Liver (tissue), 9 donors: ENCODE data around the gene DYSF. TPM values are rescaled to one million over a fixed set of nuclear protein-coding genes. Genes with fewer than 3 reads are reported as not detected.

Experiments used
- DNase-seq: peaks from one replicate; pipeline ENCODE4 v3.0.0-alpha.2; 2017; ENCODE audit warnings: low spot score
- H3K27ac ChIP-seq, 2 donors: one replicate each; pipeline ENCODE4 v1.7.0; 2013; ENCODE audit warnings: inconsistent platforms in 2 of 2, low read length in 2 of 2, control low read depth in 1 of 2, low read depth in 1 of 2, mild to moderate bottlenecking in 1 of 2
- H3K27me3 ChIP-seq, 4 donors: one replicate each; pipeline versions ENCODE4 v1.6.1 to v1.7.0; 2013; ENCODE audit warnings: low read length in 3 of 4, inconsistent platforms in 1 of 4, mild to moderate bottlenecking in 1 of 4, moderate library complexity in 1 of 4; ENCODE audit not compliant: control insufficient read depth in 4 of 4, insufficient read depth in 4 of 4
- H3K36me3 ChIP-seq, 4 donors: one replicate each; pipeline versions ENCODE4 v1.6.1 to v1.7.0; 2013; ENCODE audit warnings: low read length in 3 of 4, mild to moderate bottlenecking in 3 of 4, low read depth in 1 of 4, moderate library complexity in 1 of 4; ENCODE audit not compliant: control insufficient read depth in 4 of 4, insufficient read depth in 3 of 4
- H3K4me1 ChIP-seq, 4 donors: one replicate each; pipeline versions ENCODE4 v1.6.1 to v1.7.0; 2013; ENCODE audit warnings: low read length in 3 of 4, mild to moderate bottlenecking in 3 of 4, moderate library complexity in 1 of 4; ENCODE audit not compliant: control insufficient read depth in 4 of 4, insufficient read depth in 4 of 4
- H3K4me3 ChIP-seq, 3 donors: one replicate each; pipeline versions ENCODE4 v1.6.1 to v1.7.0; 2013; ENCODE audit warnings: low read length in 3 of 3, control low read depth in 1 of 3, low read depth in 1 of 3, mild to moderate bottlenecking in 1 of 3
- H3K9ac ChIP-seq, 2 donors: one replicate each; pipeline ENCODE4 v1.7.0; 2013; ENCODE audit warnings: low read length in 2 of 2, mild to moderate bottlenecking in 2 of 2, moderate library complexity in 2 of 2, control low read depth in 1 of 2, low read depth in 1 of 2
- H3K9me3 ChIP-seq, 4 donors: one replicate each; pipeline versions ENCODE4 v1.6.1 to v1.7.0; 2013; ENCODE audit warnings: low read length in 3 of 4; ENCODE audit not compliant: control insufficient read depth in 4 of 4
- EGR1 ChIP-seq, 2 donors: IDR thresholded peaks; 2 replicates each; pipeline ENCODE4 v1.6.1; 2016 to 2018; ENCODE audit warnings: antibody characterized with exemption in 2 of 2, low read depth in 2 of 2
- FOXA1 ChIP-seq: IDR thresholded peaks from 2 replicates; pipeline ENCODE4 v1.6.1; 2016; ENCODE audit warnings: antibody characterized with exemption
- FOXA2 ChIP-seq: IDR thresholded peaks from 2 replicates; pipeline ENCODE4 v1.6.1; 2016; ENCODE audit warnings: antibody characterized with exemption
- GABPA ChIP-seq, 2 donors: IDR thresholded peaks in 1 of 2; conservative IDR thresholded peaks in 1 of 2; 2 replicates each; pipeline ENCODE4 v1.6.1; 2016; ENCODE audit warnings: antibody characterized with exemption in 2 of 2, mild to moderate bottlenecking in 1 of 2, moderate library complexity in 1 of 2
- HNF4A ChIP-seq, 2 donors: conservative IDR thresholded peaks; 2 replicates each; pipeline ENCODE4 v1.6.1; 2016; ENCODE audit warnings: antibody characterized with exemption in 2 of 2, mild to moderate bottlenecking in 2 of 2
- HNF4G ChIP-seq: IDR thresholded peaks from 2 replicates; pipeline ENCODE4 v1.6.1; 2016; ENCODE audit warnings: antibody characterized with exemption
- JUND ChIP-seq, 2 donors: IDR thresholded peaks; 2 replicates each; pipeline ENCODE4 v1.6.1; 2016; ENCODE audit warnings: antibody characterized with exemption in 2 of 2
- NR2F2 ChIP-seq: IDR thresholded peaks from 2 replicates; pipeline ENCODE4 v1.6.1; 2016; ENCODE audit warnings: antibody characterized with exemption
- RAD21 ChIP-seq, 2 donors: IDR thresholded peaks; 2 replicates each; pipeline ENCODE4 v1.6.1; 2016; ENCODE audit warnings: antibody characterized with exemption in 2 of 2, mild to moderate bottlenecking in 2 of 2
- RXRA ChIP-seq, 2 donors: IDR thresholded peaks; 2 replicates each; pipeline ENCODE4 v1.6.1; 2017 to 2018; ENCODE audit warnings: antibody characterized with exemption in 2 of 2, mild to moderate bottlenecking in 1 of 2
- SP1 ChIP-seq: IDR thresholded peaks from 2 replicates; pipeline ENCODE4 v1.6.1; 2018; ENCODE audit warnings: antibody characterized with exemption, mild to moderate bottlenecking
- TAF1 ChIP-seq: conservative IDR thresholded peaks from 2 replicates; pipeline ENCODE4 v1.6.1; 2016; ENCODE audit warnings: antibody characterized with exemption, mild to moderate bottlenecking
- YY1 ChIP-seq: IDR thresholded peaks from 2 replicates; pipeline ENCODE4 v1.6.1; 2016; ENCODE audit warnings: antibody characterized with exemption, mild to moderate bottlenecking
- ZBTB33 ChIP-seq: IDR thresholded peaks from 2 replicates; pipeline ENCODE4 v1.6.1; 2016; ENCODE audit warnings: antibody characterized with exemption
- WGBS: extraction: QIAGEN DNeasy Blood & Tissue Kit; methylation state at CpG from one replicate; pipeline ENCODE4 v1.1.7; 2013; 5-methylcytosine and 5-hydroxymethylcytosine counted together
- polyA plus RNA-seq, 2 donors: library from polyadenylated mRNA; stranded (reverse) in 1 of 2; unstranded in 1 of 2; fragments of 200-250 nt in 1 of 2; fragments of >200 nt in 1 of 2; fragmentation: Nextera tagmentation in 1 of 2; extraction: Ambion mirVana in 1 of 2; gene quantifications; one replicate each; pipeline versions ENCODE4 v1.2.1 to v1.2.3, GENCODE V29; 2013 to 2015
- total RNA-seq, 2 donors: library from RNA; depleted of rRNA; stranded (reverse); fragments of >200 nt; gene quantifications; one replicate each; pipeline ENCODE4 v1.2.3, GENCODE V29; 2014
- TF ChIP-seq, protein P1 (sequence below): IDR thresholded peaks from 2 replicates; pipeline ENCODE4 v1.6.1; 2016; ENCODE audit warnings: antibody characterized with exemption
- TF ChIP-seq, protein P2 (sequence below): fragments of 150-350 bp; IDR thresholded peaks from 2 replicates; pipeline ENCODE4 v1.5.1; 2017; ENCODE audit warnings: improper control_type of control experiment, low read depth, low read length; ENCODE audit not compliant: missing input control
- TF ChIP-seq, protein P3 (sequence below): IDR thresholded peaks from 2 replicates; pipeline ENCODE4 v1.6.1; 2016; ENCODE audit warnings: antibody characterized with exemption
- TF ChIP-seq, protein P4 (sequence below): IDR thresholded peaks from 2 replicates; pipeline ENCODE4 v1.6.1; 2016; ENCODE audit warnings: antibody characterized with exemption, mild to moderate bottlenecking
- donor health status: healthy.
- donor health status: healthy.
- donor health status: healthy.
- donor health status: healthy.
- donor health status: healthy.

DYSF gene
- total and polyA plus RNA-seq, 4 donors: 8.5 to 20.8 (median 13.6) TPM

DNA sequence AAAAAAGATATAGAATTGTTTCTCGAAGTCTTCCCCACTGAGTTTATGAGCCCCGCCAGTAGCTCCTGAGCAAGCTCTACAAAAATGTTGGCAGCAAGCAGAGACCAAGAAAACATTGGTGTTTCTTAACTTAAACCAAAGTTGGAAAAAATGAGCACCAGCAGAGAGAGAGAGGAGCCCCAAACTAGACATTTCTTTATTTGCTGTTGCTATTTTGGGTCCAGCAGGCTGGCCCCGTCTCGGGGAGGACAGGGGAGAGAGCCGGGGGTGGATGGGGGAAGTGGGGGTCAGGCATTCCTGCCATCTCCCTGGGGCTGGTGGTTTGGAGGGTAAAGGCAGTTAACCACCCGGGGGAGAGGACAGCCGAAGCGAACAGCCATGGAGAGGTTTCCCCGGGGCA is 113.0 kb downstream of the DYSF start:
- Histone ChIP-seq H3K4me3 (no peak overlapping the region), H3K36me3 (peaks cover 5 to 36% (median 17%) of the 10 kb centered on the region in 4 donors), H3K4me1 (peaks cover 0 to 2% (median 0%) of the 10 kb centered on the region in 4 donors), H3K9ac (no peak overlapping the region), H3K9me3 (no peaks in the 10 kb centered on the region), H3K27ac (no peak overlapping the region), H3K27me3 (no peaks in the 10 kb centered on the region)
- 90% methylated on average over 9 of the region's 9 CpGs for WGBS
- TF ChIP-seq HNF4A (conservative IDR thresholded peaks at IDR 0.05) (no peak), RXRA (IDR thresholded peaks at IDR 0.05) (no peak), GABPA (IDR thresholded peaks at IDR 0.05 in 1 of 2, conservative IDR thresholded peaks at IDR 0.05 in 1 of 2) (no peak), TAF1 (no peak)
- TF ChIP-seq, protein P1, sequence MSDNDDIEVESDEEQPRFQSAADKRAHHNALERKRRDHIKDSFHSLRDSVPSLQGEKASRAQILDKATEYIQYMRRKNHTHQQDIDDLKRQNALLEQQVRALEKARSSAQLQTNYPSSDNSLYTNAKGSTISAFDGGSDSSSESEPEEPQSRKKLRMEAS: no peak
- TF ChIP-seq, protein P2, sequence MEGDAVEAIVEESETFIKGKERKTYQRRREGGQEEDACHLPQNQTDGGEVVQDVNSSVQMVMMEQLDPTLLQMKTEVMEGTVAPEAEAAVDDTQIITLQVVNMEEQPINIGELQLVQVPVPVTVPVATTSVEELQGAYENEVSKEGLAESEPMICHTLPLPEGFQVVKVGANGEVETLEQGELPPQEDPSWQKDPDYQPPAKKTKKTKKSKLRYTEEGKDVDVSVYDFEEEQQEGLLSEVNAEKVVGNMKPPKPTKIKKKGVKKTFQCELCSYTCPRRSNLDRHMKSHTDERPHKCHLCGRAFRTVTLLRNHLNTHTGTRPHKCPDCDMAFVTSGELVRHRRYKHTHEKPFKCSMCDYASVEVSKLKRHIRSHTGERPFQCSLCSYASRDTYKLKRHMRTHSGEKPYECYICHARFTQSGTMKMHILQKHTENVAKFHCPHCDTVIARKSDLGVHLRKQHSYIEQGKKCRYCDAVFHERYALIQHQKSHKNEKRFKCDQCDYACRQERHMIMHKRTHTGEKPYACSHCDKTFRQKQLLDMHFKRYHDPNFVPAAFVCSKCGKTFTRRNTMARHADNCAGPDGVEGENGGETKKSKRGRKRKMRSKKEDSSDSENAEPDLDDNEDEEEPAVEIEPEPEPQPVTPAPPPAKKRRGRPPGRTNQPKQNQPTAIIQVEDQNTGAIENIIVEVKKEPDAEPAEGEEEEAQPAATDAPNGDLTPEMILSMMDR: no peak
- no peak for DNase-seq

GRCh38 chr2:71567625-71568024 is 114.3 kb downstream of the DYSF start:
- Histone ChIP-seq H3K4me1 (no peaks in the 10 kb centered on the region), H3K9me3 (no peaks in the 10 kb centered on the region)
- WGBS: 91% methylated on average over 9 of the region's 9 CpGs

More at GRCh38 chr2:71567625-71568024, 114.3 kb downstream of the DYSF start:
- H3K36me3 ChIP-seq: peaks cover 6 to 45% (median 22%) of the 10 kb centered on the region in 4 donors
- TF ChIP-seq TAF1: no peak
- no peak for TF ChIP-seq FOXA2
- no peak for TF ChIP-seq ZBTB33
- no peak for TF ChIP-seq HNF4G
- TF ChIP-seq, protein P3, sequence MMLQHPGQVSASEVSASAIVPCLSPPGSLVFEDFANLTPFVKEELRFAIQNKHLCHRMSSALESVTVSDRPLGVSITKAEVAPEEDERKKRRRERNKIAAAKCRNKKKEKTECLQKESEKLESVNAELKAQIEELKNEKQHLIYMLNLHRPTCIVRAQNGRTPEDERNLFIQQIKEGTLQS: no peak
- no peak for TF ChIP-seq YY1
- no peak for TF ChIP-seq SP1
- TF ChIP-seq NR2F2: no peak
- TF ChIP-seq EGR1 (IDR thresholded peaks at IDR 0.05; ENCODE audit: low read depth in 2 of 2): no peak
- TF ChIP-seq, protein P4, sequence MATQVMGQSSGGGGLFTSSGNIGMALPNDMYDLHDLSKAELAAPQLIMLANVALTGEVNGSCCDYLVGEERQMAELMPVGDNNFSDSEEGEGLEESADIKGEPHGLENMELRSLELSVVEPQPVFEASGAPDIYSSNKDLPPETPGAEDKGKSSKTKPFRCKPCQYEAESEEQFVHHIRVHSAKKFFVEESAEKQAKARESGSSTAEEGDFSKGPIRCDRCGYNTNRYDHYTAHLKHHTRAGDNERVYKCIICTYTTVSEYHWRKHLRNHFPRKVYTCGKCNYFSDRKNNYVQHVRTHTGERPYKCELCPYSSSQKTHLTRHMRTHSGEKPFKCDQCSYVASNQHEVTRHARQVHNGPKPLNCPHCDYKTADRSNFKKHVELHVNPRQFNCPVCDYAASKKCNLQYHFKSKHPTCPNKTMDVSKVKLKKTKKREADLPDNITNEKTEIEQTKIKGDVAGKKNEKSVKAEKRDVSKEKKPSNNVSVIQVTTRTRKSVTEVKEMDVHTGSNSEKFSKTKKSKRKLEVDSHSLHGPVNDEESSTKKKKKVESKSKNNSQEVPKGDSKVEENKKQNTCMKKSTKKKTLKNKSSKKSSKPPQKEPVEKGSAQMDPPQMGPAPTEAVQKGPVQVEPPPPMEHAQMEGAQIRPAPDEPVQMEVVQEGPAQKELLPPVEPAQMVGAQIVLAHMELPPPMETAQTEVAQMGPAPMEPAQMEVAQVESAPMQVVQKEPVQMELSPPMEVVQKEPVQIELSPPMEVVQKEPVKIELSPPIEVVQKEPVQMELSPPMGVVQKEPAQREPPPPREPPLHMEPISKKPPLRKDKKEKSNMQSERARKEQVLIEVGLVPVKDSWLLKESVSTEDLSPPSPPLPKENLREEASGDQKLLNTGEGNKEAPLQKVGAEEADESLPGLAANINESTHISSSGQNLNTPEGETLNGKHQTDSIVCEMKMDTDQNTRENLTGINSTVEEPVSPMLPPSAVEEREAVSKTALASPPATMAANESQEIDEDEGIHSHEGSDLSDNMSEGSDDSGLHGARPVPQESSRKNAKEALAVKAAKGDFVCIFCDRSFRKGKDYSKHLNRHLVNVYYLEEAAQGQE: no peak
- no peak for TF ChIP-seq FOXA1
- no peak for TF ChIP-seq RXRA (IDR thresholded peaks at IDR 0.05)
- TF ChIP-seq JUND (IDR thresholded peaks at IDR 0.05): no peak
- TF ChIP-seq RAD21 (IDR thresholded peaks at IDR 0.05): no peak
- TF ChIP-seq, protein P2: no peak
- no peak for TF ChIP-seq HNF4A (conservative IDR thresholded peaks at IDR 0.05)
- DNase-seq: no peak
- no peak overlapping the region for H3K9ac ChIP-seq
- H3K27ac ChIP-seq: no peak overlapping the region
- no peak overlapping the region for H3K4me3 ChIP-seq
- H3K27me3 ChIP-seq: no peaks in the 10 kb centered on the region
